ENCODE data around the gene CES4A.
"Not testable (repeated sequence)": the region's sequence is repeated elsewhere in the genome, so short reads cannot be mapped to it uniquely, and the experiment has no call there.

CES4A gene

GRCh38 chr16:66991545-66992077 is 3.2 kb downstream of the CES4A start:
- no peak for DNase-seq (ENCODE audit: low read depth)

- DNase-seq (ENCODE audit: low read depth), result not testable (repeated sequence)
These were observed 5.2 kb downstream of the CES4A start for GRCh38 chr16:66993558-66993957.

GRCh38 chr16:66996324-66996982 is 8.1 kb downstream of the CES4A start:
- DNase-seq (ENCODE audit: low read depth), result peak; percentile 90

- no peak for DNase-seq (ENCODE audit: low read depth)
These were observed 8.6 kb downstream of the CES4A start for GRCh38 chr16:66996983-66997358.

GRCh38 chr16:67000384-67001351 is 12.3 kb downstream of the CES4A start:
- no peak for DNase-seq (ENCODE audit: low read depth)

GRCh38 chr16:67001726-67002125 is 13.3 kb downstream of the CES4A start:
- no peak for DNase-seq (ENCODE audit: low read depth)

GRCh38 chr16:67006930-67007658 is 18.7 kb downstream of the CES4A start:
- DNase-seq (ENCODE audit: low read depth), result no peak

GRCh38 chr16:67009158-67009557 is 20.8 kb downstream of the CES4A start:
- no peak for DNase-seq (ENCODE audit: low read depth)

GRCh38 chr16:67011274-67011673 is 22.9 kb downstream of the CES4A start:
- no peak for DNase-seq (ENCODE audit: low read depth)

GRCh38 chr16:67013233-67013822 is 24.9 kb downstream of the CES4A start:
- no peak for DNase-seq (ENCODE audit: low read depth)

- DNase-seq (ENCODE audit: low read depth), result peak; percentile 61
These were observed 25.6 kb downstream of the CES4A start for GRCh38 chr16:67013823-67014633.

GRCh38 chr16:67014634-67015312 is 26.4 kb downstream of the CES4A start:
- DNase-seq (ENCODE audit: low read depth), result no peak

GRCh38 chr16:67015313-67015731 is 26.9 kb downstream of the CES4A start:
- DNase-seq (ENCODE audit: low read depth), result no peak

GRCh38 chr16:67016143-67016542 is 27.8 kb downstream of the CES4A start:
- DNase-seq (ENCODE audit: low read depth), result no peak

GRCh38 chr16:67016681-67017420 is 28.5 kb downstream of the CES4A start:
- no peak for DNase-seq (ENCODE audit: low read depth)

GRCh38 chr16:67017421-67017750 is 29.0 kb downstream of the CES4A start:
- DNase-seq (ENCODE audit: low read depth), result no peak

- peak; percentile 83 for DNase-seq (ENCODE audit: low read depth)
These were observed 29.6 kb downstream of the CES4A start for GRCh38 chr16:67017810-67018488.

- DNase-seq (ENCODE audit: low read depth), result no peak
These were observed 30.8 kb downstream of the CES4A start for GRCh38 chr16:67019171-67019570.

GRCh38 chr16:67021321-67021720 is 32.9 kb downstream of the CES4A start:
- no peak for DNase-seq (ENCODE audit: low read depth)

Data from fibroblast of gingiva (primary cell).